A549 (cell line): ENCODE results near the gene DNAJC24. TPM values are rescaled to one million over a fixed set of nuclear protein-coding genes. Genes with fewer than 3 reads are reported as not detected.

Source experiments
- ATAC-seq, 2 experiments: fragments of 200-7000 bp in 1 of 2; fragments of >200 bp in 1 of 2; cut with Nextera tagmentation in 1 of 2; cut with Tn5 transposase in 1 of 2; 3 replicates each; pipeline versions ENCODE4 v1.8.0 to v1.9.1; 2018 to 2020; ENCODE audit warnings: mild to moderate bottlenecking in 1 of 2, moderate library complexity in 1 of 2
- CTCF ChIA-PET: fragments of 300-600 bp; sonication (Branson Sonifier 250); formaldehyde crosslinking; extraction: SDS; loops from one replicate; lab custom pipeline; 2021; ENCODE audit warnings: antibody characterized with exemption, inconsistent platforms; lab: Yijun Ruan, JAX
- POLR2A ChIA-PET: fragments of 350-600 bp; formaldehyde crosslinking; extraction: SDS; loops from one replicate; lab custom pipeline; 2021; ENCODE audit warnings: antibody characterized with exemption, inconsistent platforms; lab: Yijun Ruan, JAX
- DNase-seq, 2 experiments: peaks; one replicate each; pipeline versions ENCODE4 v3.0.0 to v3.0.0-alpha.2; 2011 to 2016; ENCODE audit warnings: low read depth in 1 of 2, low spot score in 1 of 2
- FAIRE-seq: peaks from 2 replicates; lab custom pipeline; 2011; peaks lifted over from hg19 to GRCh38; lab: Jason Lieb, UNC
- H3K27ac ChIP-seq, 2 experiments: fragments of >200 bp; sonication (Bioruptor Twin); formaldehyde crosslinking; 3 replicates each; pipeline ENCODE4 v1.5.1; 2016 to 2017
- H3K4me1 ChIP-seq: fragments of >200 bp; sonication (Bioruptor Twin); formaldehyde crosslinking; 3 replicates; pipeline ENCODE4 v1.6.1; 2016
- H3K4me2 ChIP-seq: fragments of >200 bp; sonication (Bioruptor Twin); formaldehyde crosslinking; 3 replicates; pipeline ENCODE4 v1.6.1; 2016
- H3K4me3 ChIP-seq: fragments of >200 bp; sonication (Bioruptor Twin); formaldehyde crosslinking; 3 replicates; pipeline ENCODE4 v1.5.1; 2016
- H3K9me3 ChIP-seq: fragments of >200 bp; sonication (Bioruptor Twin); formaldehyde crosslinking; 3 replicates; pipeline ENCODE4 v1.6.1; 2016
- CBX2 ChIP-seq: fragments of 200-600 bp; sonication (generic); IDR thresholded peaks from 2 replicates; pipeline ENCODE4 v1.6.1; 2016; ENCODE audit warnings: low read depth, mild to moderate bottlenecking, borderline replicate concordance
- CBX8 ChIP-seq: fragments of 200-600 bp; sonication (generic); IDR thresholded peaks from 2 replicates; pipeline ENCODE4 v1.6.1; 2016
- CEBPB ChIP-seq, 2 experiments: fragments of >200 bp in 1 of 2; sonication (Bioruptor Twin) in 1 of 2; formaldehyde crosslinking in 1 of 2; IDR thresholded peaks; 2 replicates each; pipeline ENCODE4 v1.6.1; 2012 to 2016
- CHD2 ChIP-seq: fragments of 150-350 bp; IDR thresholded peaks from 2 replicates; pipeline ENCODE4 v1.6.1; 2014; ENCODE audit warnings: low read length; ENCODE audit not compliant: partially characterized antibody
- EHF ChIP-seq: fragments of 250-450 bp; sonication (Bioruptor Pico); IDR thresholded peaks from 2 replicates; pipeline ENCODE4 v1.5.0; 2020; ENCODE audit warnings: mild to moderate bottlenecking
- ESRRA ChIP-seq: fragments of 150-350 bp; IDR thresholded peaks from 2 replicates; pipeline ENCODE4 v1.6.1; 2014; ENCODE audit warnings: mild to moderate bottlenecking, low read length, borderline replicate concordance
- FOXS1 ChIP-seq: fragments of 250-450 bp; sonication (Bioruptor Pico); IDR thresholded peaks from 2 replicates; pipeline ENCODE4 v1.5.0; 2020; ENCODE audit warnings: mild to moderate bottlenecking, moderate library complexity
- HDAC2 ChIP-seq: fragments of 200-600 bp; sonication (generic); IDR thresholded peaks from 2 replicates; pipeline ENCODE4 v1.6.1; 2016
- HEYL ChIP-seq: fragments of 250-450 bp; sonication (Bioruptor Pico); IDR thresholded peaks from 2 replicates; pipeline ENCODE4 v1.8.0; 2021; ENCODE audit warnings: mild to moderate bottlenecking, moderate library complexity
- HOXA7 ChIP-seq: fragments of 250-450 bp; sonication (Bioruptor Pico); IDR thresholded peaks from 2 replicates; pipeline ENCODE4 v1.5.0; 2020; ENCODE audit warnings: mild to moderate bottlenecking, moderate library complexity
- HOXB13 ChIP-seq: fragments of 250-450 bp; sonication (Bioruptor Pico); IDR thresholded peaks from 2 replicates; pipeline ENCODE4 v1.5.0; 2020; ENCODE audit warnings: low read depth, mild to moderate bottlenecking, moderate library complexity
- JUN ChIP-seq, 2 experiments: fragments of >200 bp; sonication (Bioruptor Twin); formaldehyde crosslinking; IDR thresholded peaks; 2 replicates in 1 of 2; 3 replicates in 1 of 2; pipeline ENCODE4 v1.6.1; 2016 to 2017
- KDM1A ChIP-seq: fragments of 200-600 bp; sonication (generic); IDR thresholded peaks from 2 replicates; pipeline ENCODE4 v1.6.1; 2016; ENCODE audit warnings: low read depth, mild to moderate bottlenecking
- MAFK ChIP-seq: fragments of 450-650 bp; IDR thresholded peaks from 2 replicates; pipeline ENCODE4 v1.6.1; 2014; ENCODE audit not compliant: partially characterized antibody
- MAZ ChIP-seq: fragments of 150-350 bp; IDR thresholded peaks from 2 replicates; pipeline ENCODE4 v1.6.1; 2014; ENCODE audit warnings: antibody characterized with exemption, low read depth, low read length, borderline replicate concordance
- MYC ChIP-seq: IDR thresholded peaks from 2 replicates; pipeline ENCODE4 v1.6.1; 2012; ENCODE audit warnings: mild to moderate bottlenecking, inconsistent platforms, low read length, improper control_type of control experiment, borderline replicate concordance
- NPAS2 ChIP-seq: fragments of 250-450 bp; sonication (Bioruptor Pico); IDR thresholded peaks from 2 replicates; pipeline ENCODE4 v1.8.0; 2022; ENCODE audit warnings: mild to moderate bottlenecking, moderate library complexity, borderline replicate concordance
- PHF8 ChIP-seq: fragments of 200-600 bp; sonication (generic); IDR thresholded peaks from 2 replicates; pipeline ENCODE4 v1.6.1; 2016; ENCODE audit warnings: low read depth, mild to moderate bottlenecking, antibody characterized with exemption, moderate library complexity, borderline replicate concordance
- POLR2A ChIP-seq: IDR thresholded peaks from 2 replicates; pipeline ENCODE4 v1.6.1; 2012; ENCODE audit warnings: mild to moderate bottlenecking, low read length
- POLR2AphosphoS2 ChIP-seq: conservative IDR thresholded peaks from 2 replicates; pipeline ENCODE4 v1.6.1; 2012; ENCODE audit warnings: low read length, improper control_type of control experiment, inconsistent platforms
- RAD21 ChIP-seq, 2 experiments: fragments of >200 bp in 1 of 2; sonication (Bioruptor Twin) in 1 of 2; formaldehyde crosslinking in 1 of 2; IDR thresholded peaks in 1 of 2; conservative IDR thresholded peaks in 1 of 2; 2 replicates in 1 of 2; 3 replicates in 1 of 2; pipeline ENCODE4 v1.6.1; 2012 to 2018; ENCODE audit warnings: inconsistent platforms in 1 of 2
- RFX5 ChIP-seq: fragments of 450-650 bp; IDR thresholded peaks from 2 replicates; pipeline ENCODE4 v1.7.1; 2014; ENCODE audit warnings: antibody characterized with exemption, mild to moderate bottlenecking, moderate library complexity
- RNF2 ChIP-seq: fragments of 200-600 bp; sonication (generic); IDR thresholded peaks from 2 replicates; pipeline ENCODE4 v1.6.1; 2016; ENCODE audit warnings: low read depth, mild to moderate bottlenecking, antibody characterized with exemption, moderate library complexity, borderline replicate concordance
- SREBF2 ChIP-seq: fragments of 450-650 bp; IDR thresholded peaks from 2 replicates; pipeline ENCODE4 v1.6.1; 2014; ENCODE audit warnings: mild to moderate bottlenecking, moderate library complexity
- TFCP2L1 ChIP-seq: fragments of 250-450 bp; sonication (Bioruptor Pico); IDR thresholded peaks from 2 replicates; pipeline ENCODE4 v1.5.0; 2021; ENCODE audit warnings: mild to moderate bottlenecking
- ZNF302 ChIP-seq: fragments of 250-450 bp; sonication (Bioruptor Pico); IDR thresholded peaks from 2 replicates; pipeline ENCODE4 v1.9.0; 2021; ENCODE audit warnings: inconsistent platforms, mild to moderate bottlenecking, moderate library complexity
- ZSCAN20 ChIP-seq: fragments of 250-450 bp; sonication (Bioruptor Pico); IDR thresholded peaks from 2 replicates; pipeline ENCODE4 v1.8.0; 2022; ENCODE audit warnings: mild to moderate bottlenecking, moderate library complexity
- WGBS: methylation state at CpG from one replicate; pipeline ENCODE4 v1.1.6; 2017; ENCODE audit errors: missing lambda C conversion rate; 5-methylcytosine and 5-hydroxymethylcytosine counted together
- polyA plus RNA-seq, 4 experiments: library from polyadenylated mRNA; depleted of rRNA in 3 of 4; stranded (reverse); fragments of >200 nt; fragmentation: RNase III in 1 of 4; extraction: RNeasy Plus Mini Kit Qiagen cat#74134 plus additional on column Dnase treatment in 1 of 4; gene quantifications; 2 replicates in 3 of 4; 3 replicates in 1 of 4; pipeline ENCODE4 v1.2.3, GENCODE V29; 2011 to 2017
- TF ChIP-seq, protein P1 (sequence below): fragments of 250-450 bp; sonication (Bioruptor Pico); IDR thresholded peaks from 2 replicates; pipeline ENCODE4 v1.5.0; 2021; ENCODE audit warnings: mild to moderate bottlenecking, moderate library complexity, borderline replicate concordance
- TF ChIP-seq, protein P2 (sequence below): fragments of 450-650 bp; IDR thresholded peaks from 2 replicates; pipeline ENCODE4 v1.6.1; 2014; ENCODE audit warnings: antibody characterized with exemption

DNAJC24 gene
- polyA plus RNA-seq, 2 of the 4 experiments (the other 2 are of a cell fraction) = 18.4 to 31.8 TPM

DNA sequence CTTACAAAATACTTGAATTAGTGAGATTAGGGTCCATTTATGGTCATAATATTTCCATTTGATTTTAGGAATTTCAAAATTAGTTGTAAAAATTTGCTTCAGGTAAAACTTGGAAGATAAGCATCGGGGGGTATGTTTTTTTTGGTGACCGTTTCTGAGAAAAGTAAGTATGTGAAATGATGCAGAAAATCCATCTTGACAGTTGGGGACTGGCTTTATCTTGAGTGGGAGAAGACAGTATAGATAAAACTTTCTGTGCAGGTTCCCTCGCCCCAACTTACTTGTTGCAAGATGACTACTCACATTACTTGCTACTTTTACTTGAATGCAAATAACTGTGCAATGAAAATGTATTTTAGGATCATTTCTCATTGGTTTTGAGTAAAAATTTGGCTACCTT lies 49.5 kb downstream of the DNAJC24 start:
- CTCF ChIA-PET = no interaction called here
- WGBS = 91% methylated on average over 3 of the region's 3 CpGs
- FAIRE-seq = no peak
- TF ChIP-seq RFX5 (no peak), HEYL (CRISPR knock-in tag) (no peak), FOXS1 (no peak), KDM1A (no peak), CBX2 (no peak), CEBPB (IDR thresholded peaks at IDR 0.05) (no peak), POLR2AphosphoS2 (no peak), EHF (CRISPR knock-in tag) (no peak), ZSCAN20 (CRISPR knock-in tag) (no peak), MAFK (no peak), POLR2A (no peak), HDAC2 (no peak), HOXB13 (CRISPR knock-in tag) (no peak), ESRRA (no peak), CBX8 (no peak), HOXA7 (no peak), TFCP2L1 (CRISPR knock-in tag) (no peak), ZNF302 (CRISPR knock-in tag) (no peak)
- no peak for DNase-seq
- H3K27ac ChIP-seq = no peak overlapping the region
- H3K4me2 ChIP-seq = no peak overlapping the region
- H3K4me3 ChIP-seq = no peak overlapping the region
- ATAC-seq = no peak
- H3K9me3 ChIP-seq = no peaks in the 10 kb centered on the region
- no peaks in the 10 kb centered on the region for H3K4me1 ChIP-seq
- POLR2A ChIA-PET = no interaction called here

DNA sequence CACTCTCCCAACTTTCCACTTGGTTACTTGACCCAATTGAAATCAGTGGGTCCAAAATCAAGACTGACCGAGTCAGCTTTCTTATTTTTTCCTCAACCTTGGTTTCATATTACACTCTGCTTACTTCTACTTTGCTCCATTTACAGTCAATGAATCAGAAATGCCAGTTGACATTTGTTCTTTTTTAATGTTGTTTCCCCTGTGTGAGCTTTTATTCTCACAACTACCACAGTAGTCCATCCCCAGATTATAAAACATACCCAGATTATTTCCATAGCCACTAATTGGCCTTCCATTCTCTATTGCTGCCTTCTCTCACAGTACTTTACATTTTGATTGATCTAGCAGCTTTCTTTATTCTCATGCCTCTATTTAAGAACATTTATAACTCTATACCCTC lies 50.0 kb downstream of the DNAJC24 start:
- no peak for ATAC-seq

DNA sequence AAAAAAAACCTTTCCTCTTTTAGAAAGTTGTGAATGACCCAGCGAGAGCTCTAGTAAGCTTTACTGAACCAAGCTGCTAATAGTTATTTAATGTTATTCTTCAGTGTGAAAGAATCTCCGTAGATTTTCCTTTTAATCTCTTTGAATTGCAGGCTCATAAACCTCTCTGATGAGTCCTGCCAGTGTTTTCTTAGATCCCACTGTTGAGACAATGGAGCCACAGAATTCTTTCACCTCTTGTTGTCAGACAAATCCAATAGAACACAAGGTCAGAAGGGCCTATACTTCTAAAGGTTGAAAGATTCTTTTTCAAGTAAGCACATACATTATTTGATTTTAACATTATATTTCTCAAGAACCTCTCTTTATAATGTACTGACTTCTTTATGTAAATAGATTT lies 52.2 kb downstream of the DNAJC24 start:
- no peak for DNase-seq
- H3K9me3 ChIP-seq = no peaks in the 10 kb centered on the region
- CTCF ChIA-PET = interaction anchor here (0.6 to 1.6 kb wide), 3 partner anchors 24 to 754 kb away, joined by 3 to 5 read pairs (median 3); no protein-coding TSS in a partner anchor
- no peaks in the 10 kb centered on the region for H3K4me1 ChIP-seq
- FAIRE-seq = no peak
- POLR2A ChIA-PET = interaction anchor here (0.5 kb wide), 1 partner anchor 714 kb away, joined by 4 read pairs; no protein-coding TSS in a partner anchor
- no peak overlapping the region for H3K4me2 ChIP-seq
- no peak overlapping the region for H3K4me3 ChIP-seq
- TF ChIP-seq EHF (CRISPR knock-in tag) = no peak
- no peak for TF ChIP-seq MAFK
- no peak for TF ChIP-seq RAD21 (conservative IDR thresholded peaks at IDR 0.05 in 1 of 2, IDR thresholded peaks at IDR 0.05 in 1 of 2)
- TF ChIP-seq MYC = no peak
- TF ChIP-seq POLR2A = no peak
- TF ChIP-seq, protein P1, sequence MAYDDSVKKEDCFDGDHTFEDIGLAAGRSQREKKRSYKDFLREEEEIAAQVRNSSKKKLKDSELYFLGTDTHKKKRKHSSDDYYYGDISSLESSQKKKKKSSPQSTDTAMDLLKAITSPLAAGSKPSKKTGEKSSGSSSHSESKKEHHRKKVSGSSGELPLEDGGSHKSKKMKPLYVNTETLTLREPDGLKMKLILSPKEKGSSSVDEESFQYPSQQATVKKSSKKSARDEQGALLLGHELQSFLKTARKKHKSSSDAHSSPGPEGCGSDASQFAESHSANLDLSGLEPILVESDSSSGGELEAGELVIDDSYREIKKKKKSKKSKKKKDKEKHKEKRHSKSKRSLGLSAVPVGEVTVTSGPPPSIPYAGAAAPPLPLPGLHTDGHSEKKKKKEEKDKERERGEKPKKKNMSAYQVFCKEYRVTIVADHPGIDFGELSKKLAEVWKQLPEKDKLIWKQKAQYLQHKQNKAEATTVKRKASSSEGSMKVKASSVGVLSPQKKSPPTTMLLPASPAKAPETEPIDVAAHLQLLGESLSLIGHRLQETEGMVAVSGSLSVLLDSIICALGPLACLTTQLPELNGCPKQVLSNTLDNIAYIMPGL = no peak
- TF ChIP-seq HEYL (CRISPR knock-in tag) = no peak
- no peak for TF ChIP-seq RNF2
- no peak for TF ChIP-seq NPAS2
- no peak for TF ChIP-seq JUN (IDR thresholded peaks at IDR 0.05)
- ATAC-seq = no peak
- no peak overlapping the region for H3K27ac ChIP-seq
- WGBS = 82% methylated on average over 2 of the region's 2 CpGs

More for the DNA sequence above, 50.0 kb downstream of the DNAJC24 start:
- ChIA-PET CTCF (no interaction called here), POLR2A (no interaction called here)
- DNase-seq (no peak), FAIRE-seq (no peak)
- H3K4me3 ChIP-seq = no peak overlapping the region
- no peak for TF ChIP-seq TFCP2L1 (CRISPR knock-in tag)
- TF ChIP-seq, protein P2, sequence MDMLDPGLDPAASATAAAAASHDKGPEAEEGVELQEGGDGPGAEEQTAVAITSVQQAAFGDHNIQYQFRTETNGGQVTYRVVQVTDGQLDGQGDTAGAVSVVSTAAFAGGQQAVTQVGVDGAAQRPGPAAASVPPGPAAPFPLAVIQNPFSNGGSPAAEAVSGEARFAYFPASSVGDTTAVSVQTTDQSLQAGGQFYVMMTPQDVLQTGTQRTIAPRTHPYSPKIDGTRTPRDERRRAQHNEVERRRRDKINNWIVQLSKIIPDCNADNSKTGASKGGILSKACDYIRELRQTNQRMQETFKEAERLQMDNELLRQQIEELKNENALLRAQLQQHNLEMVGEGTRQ = no peak
- TF ChIP-seq CHD2 = no peak
- TF ChIP-seq CEBPB (IDR thresholded peaks at IDR 0.05) = no peak
- TF ChIP-seq SREBF2 = no peak
- TF ChIP-seq ZNF302 (CRISPR knock-in tag) = no peak
- TF ChIP-seq MAZ = no peak
- no peak for TF ChIP-seq PHF8
- TF ChIP-seq RFX5 = no peak
- H3K9me3 ChIP-seq = no peaks in the 10 kb centered on the region
- WGBS = 80% methylated on average over 1 of the region's 1 CpG
- no peak overlapping the region for H3K4me2 ChIP-seq
- no peak overlapping the region for H3K27ac ChIP-seq
- no peaks in the 10 kb centered on the region for H3K4me1 ChIP-seq
